Myocyte (in vitro differentiated cells): ENCODE measurements around the gene TNFSF8. TPM values are rescaled to one million over a fixed set of nuclear protein-coding genes. Genes with fewer than 3 reads are reported as not detected.
A peak's percentile ranks its signal among the peaks of the same experiment; 100 is the strongest.

Source experiments
- DNase-seq: peaks from one replicate; pipeline ENCODE4 v3.0.0-alpha.2; 2012; ENCODE audit warnings: low read depth
- total RNA-seq: library from RNA; depleted of rRNA; stranded (reverse); fragments of >200 nt; gene quantifications from 2 replicates; pipeline ENCODE4 v1.2.3, GENCODE V29; 2014

TNFSF8 gene
- total RNA-seq, 1 donor from 2014 or later: not detected

DNA sequence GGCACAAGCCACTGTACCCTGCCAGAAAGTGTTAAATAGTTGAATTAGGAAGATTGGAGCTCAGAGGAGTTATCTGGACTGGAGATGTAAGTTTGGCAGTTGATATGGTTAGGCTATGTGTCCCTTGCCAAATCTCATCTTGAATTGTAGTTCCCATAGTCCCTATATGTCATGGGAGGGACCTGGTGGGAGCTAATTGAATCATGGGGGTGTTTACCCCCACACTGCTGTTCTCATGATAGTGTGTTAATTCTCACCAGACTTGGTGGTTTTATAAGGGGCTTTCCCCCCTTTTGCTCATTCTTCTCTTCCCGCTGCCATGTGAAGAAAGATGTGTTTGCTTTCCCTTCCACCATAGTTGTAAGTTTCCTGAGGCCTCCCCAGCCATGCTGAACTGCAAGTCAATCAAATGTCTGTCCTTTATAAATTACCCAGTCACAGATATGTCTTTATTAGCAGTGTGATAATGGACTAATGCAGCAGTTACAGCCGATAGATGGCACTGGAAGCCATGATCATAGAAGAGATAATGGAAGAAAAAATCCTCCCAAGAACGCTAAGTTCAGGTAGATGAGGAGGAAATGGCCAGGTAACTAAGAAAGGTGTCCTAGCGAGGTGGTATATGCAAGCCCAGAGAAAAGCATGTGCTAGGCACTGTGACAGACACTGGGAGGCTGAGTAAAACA is 51.4 kb downstream of the TNFSF8 start:
- DNase-seq: no peak

DNA sequence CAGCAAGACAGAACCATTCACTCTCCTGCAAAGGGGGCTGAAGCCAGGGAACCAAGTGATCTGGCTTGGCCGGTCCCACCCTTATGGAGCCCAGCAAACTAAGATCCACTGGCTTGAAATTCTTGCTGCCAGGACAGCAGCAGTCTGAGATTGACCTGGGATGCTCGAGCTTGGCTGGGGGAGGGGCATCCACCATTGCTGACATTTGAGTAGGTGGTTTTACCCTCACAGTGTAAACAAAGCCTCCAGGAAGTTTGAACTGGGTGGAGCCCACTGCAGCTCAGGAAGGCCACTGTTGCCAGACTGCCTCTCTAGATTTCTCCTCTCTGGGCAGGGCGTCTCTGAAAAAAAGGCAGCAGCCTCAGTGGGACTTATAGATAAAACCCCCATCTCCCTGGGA is 60.5 kb downstream of the TNFSF8 start:
- DNase-seq: no peak

DNA sequence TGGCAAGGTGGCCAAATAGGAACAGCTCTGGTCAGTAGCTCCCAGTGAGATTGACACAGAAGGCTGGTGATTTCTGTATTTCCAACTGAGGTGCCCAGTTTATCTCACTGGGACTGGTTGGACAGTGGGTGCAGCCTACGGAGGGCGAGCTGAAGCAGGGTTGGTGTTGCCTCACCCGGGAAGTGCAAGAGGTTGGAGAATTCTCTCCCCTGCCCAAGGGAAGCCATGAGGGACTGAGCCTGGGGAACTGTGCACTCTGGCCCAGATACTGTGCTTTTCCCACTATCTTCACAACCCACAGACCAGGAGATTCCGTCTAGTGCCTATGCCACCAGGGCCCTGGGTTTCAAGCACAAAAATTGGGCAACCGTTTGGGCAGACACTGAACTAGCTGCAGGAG is 61.0 kb downstream of the TNFSF8 start:
- DNase-seq: no peak

DNA sequence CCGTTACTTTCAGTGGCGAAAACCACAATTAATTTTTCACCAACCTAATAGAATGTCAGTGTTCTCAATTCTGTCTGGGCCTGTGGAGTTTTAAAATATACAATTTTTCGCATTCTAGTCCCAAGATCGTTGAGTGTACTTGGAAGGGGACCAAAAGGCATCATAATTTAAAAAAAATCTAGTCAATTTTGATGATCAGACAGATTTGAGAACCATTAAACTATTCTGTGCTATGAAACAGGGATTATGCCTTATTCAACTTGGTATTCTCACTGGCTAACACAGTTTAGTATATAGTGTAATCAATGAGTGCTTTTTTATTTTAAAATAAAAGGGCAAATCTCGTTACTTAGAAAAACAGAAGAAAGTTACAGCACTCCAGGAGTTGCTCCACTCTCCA is 63.1 kb downstream of the TNFSF8 start:
- DNase-seq: no peak

DNA sequence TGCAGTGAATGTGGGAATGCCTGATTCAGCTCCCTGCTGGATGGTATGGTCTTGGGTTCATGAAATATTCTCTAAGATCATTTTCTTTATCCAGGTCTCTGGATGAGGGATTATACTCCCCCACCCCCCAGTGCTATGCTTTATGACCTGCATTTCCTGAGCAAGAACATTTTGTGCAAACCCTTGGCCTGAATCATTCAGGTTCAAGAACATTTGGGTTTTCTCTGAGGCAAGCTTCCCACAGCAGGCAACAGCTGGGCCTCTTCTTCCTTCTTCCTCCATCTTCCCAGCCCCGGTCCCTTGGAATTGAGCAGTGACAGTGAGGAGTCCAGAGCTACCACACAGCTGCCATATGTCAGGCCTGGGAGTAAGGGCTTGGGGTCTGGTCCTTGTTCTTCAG is 65.9 kb downstream of the TNFSF8 start:
- DNase-seq: no peak

DNA sequence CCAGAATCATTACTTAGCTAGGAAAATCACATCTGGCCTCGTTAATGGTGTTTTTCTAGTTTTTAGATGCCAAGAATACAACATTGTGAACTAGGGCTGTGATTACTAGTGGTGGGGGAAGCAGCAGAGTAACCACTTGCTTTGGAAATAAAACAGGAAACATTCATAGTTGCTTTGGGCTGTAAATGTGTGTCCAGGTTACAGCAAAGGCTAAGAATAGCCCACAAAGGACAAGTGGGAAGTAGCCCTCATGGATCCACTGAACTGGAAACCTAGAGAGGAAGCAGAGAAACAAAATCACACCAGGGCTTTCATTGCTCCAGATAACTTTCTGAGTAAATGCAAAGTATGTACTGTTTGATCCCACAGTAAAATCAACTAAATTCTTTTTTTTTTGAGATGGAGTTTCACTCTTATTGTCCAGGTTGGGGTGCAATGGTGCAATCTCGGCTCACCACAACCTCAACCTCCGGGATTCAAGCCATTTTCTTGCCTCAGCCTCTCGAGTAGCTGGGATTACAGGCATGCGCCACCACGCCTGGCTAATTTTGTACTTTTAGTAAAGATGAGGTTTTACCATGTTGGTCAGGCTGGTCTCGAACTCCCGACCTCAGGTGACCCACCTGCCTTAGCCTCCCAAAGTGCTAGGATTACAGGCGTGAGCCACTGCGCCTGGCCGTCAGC is 68.3 kb downstream of the TNFSF8 start:
- DNase-seq: peak; percentile 37

DNA sequence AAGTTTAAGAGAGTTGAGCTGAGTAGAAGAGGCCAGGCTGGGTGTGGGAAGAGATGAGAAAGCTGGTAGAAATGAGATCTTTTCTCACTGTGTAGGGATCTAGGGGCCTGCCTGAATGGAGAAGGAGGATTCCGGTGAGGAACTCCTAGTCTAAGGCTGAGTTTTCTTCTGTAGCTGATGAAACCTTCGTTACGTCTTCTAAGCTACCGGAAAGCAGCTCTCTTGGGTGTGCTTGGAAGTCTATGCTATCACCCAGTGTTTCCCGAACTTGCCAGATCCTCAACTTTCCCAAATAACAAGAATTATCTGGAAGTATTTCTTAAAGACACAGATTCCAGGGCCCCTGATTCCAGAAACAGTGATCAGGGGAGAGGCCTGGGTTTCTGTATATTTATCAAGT is 69.1 kb downstream of the TNFSF8 start:
- DNase-seq: no peak

DNA sequence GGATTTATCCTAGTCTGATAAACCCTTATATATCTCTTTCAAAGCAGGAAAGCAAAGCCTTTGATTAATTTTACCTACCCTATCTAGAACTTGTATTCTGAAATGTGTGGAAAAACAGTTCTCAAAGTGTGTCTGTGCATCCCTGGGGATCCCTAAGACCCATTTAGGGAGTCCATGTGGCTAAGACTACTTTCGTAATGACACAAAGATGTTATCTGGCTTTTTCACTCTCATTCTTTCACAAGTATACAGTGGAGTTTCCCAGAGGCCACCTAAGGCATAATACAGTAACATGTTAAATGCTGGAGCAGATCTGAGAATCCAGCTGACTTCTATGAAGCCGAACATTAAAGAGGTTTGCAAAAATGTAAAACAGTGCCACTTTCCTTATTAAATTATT is 70.2 kb downstream of the TNFSF8 start:
- DNase-seq: no peak

DNA sequence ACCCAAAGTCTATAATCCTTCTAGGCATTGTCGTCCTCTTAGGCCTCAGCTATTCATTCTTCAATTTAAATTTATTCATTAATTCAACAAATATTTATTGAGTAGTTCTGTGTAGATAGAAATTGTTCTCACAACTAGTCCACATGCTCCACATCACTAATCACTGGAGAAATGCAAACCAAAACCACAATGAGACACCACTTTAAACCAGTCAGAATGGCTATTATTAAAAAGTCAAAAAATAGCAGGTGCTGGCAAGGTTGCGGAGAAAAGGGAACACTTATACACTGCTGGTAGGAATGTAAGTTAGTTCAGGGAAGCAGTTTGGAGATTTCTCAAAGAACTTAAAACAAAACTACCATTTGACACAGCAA is 73.5 kb downstream of the TNFSF8 start:
- DNase-seq: peak; percentile 78

DNA sequence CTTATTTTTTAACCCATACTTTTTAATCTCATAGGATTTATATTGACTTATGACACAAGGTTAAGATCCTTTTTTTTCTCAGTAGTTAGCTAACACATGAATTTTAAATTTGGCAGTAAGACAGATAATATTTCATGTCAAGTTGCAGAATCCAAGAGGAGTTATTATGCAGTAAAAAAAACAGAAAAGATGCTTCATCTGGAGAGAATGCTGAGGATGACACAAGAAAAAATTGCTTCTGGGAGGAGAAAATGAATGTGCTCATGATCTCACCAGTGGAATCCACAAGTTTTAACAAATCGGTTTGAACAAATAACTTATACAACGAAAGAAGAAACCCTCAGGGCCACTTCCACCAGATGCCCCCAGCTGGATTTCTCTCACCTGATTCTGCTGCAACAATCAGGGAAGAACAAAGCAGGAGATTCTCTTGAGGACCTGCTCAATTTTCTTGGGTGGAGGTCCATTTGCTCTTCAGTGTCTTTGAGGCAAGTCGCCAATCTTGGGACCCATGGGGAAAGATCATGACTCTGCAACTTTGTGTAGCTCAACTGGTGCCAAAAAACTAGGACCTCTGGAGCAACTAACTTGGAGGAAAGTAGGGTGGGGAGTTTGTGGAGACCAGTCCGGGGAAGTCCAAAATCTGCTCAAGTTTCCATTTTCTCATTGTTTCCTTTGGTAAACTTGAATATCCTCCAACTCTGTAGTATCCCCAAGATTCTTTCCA is 74.0 kb downstream of the TNFSF8 start:
- DNase-seq: peak; percentile 59

DNA sequence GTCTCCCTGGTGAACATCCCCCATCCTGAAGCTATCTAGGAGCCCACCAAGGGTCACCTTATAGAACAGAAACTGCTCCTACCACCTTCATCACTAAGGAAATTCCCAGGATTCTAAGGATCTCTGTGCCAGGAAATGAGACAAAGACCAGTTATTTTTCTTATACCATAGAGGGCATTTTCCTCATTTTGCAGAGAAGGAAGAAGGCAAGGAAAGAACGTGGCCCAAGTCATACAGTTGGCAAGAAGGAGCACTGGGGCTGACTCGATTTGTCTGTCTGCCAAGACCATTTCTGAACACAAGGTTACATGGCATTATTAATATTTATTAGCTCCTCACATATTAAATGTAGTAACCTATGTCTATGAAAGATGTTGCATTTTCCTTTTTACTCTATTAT is 74.9 kb downstream of the TNFSF8 start:
- DNase-seq: no peak

DNA sequence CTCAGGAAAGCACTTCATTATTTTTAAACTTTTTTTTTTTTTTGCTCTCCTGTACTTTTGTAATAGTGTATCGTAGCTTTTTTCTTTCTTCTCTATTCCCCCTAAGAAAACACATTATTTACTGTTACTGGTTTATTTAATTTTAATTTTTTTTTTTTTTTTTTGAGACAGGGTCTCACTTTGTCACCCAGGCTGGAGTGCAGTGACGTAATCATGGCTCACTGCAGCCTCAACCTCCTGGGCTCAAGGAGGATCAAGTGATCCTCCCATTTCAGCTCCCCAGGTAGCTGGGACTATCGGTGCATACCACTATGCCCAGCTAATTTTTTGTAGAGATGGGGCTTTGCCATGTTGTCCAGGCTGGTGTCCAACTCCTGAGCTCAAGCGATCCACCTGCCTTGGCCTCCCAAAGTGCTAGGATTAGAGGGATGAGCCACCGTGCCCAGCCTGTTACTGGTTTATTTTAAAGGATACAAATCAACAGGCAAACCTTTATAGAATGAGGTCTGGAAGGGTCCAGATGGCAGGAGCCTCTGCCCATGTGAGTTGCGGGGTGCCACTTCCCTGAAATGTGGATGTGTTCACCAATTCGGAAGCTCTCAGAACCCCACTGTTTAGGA is 75.5 kb downstream of the TNFSF8 start:
- no peak for DNase-seq

DNA sequence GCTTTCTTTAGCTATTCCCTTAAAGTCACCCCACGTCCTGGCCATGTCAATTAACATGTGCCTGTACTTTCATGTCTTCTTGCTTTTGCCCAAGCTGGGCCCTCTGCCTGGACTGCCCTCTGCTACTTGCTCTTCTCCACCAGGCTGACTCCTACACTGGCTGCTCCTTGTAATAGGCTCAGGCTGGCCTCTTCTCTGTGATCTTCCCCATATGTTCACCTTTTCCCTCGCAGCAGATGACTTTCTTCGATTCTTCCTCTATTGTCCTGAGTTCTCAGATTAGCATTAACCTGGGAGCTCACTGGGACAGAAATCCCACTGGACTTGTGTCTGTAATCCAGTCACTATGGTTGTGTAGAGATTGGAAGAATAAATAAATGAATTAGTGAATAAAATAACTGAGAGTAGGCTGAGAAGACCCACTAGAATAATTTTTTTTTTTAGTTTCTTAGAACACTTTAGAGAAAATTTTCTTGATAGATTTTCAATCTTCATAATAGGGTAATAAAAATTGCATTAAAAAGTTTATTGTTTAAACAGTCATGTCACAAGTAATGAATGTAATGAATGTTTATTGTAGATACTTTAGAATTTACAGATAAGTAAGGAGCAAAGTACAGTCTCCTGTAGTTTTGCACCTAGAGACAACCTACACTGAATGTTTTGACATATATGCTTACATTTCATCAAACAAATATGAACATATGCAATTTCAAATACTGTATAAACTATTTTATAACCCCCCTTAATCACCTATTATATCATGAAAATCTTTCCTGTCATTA is 77.1 kb downstream of the TNFSF8 start:
- no peak for DNase-seq

DNA sequence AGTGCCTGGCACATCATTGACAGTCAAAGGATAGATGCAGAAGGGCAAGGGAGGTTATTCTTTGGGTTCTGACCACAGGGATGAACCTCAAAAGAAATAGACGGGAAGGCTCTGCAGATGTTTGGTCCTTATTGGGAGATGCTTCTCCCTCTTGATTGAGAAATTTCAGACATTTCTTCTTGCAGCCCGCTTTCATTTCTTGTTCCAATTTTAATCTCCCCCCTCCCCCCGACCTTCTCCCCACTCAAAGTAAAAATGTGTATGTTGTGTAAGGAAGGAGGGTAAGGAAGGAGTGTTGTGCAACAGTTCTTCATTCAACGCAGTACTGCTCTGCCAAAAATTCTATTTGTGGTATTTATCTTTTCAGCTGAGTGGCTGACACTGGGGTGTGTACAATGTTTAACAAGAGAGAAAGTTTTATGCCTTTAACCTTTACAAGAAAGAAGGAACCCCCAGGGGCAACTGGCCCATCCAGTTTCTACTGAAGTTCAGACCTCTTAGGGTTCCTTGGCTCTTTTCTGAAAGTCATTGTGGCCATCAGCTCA is 78.3 kb downstream of the TNFSF8 start:
- DNase-seq: no peak

DNA sequence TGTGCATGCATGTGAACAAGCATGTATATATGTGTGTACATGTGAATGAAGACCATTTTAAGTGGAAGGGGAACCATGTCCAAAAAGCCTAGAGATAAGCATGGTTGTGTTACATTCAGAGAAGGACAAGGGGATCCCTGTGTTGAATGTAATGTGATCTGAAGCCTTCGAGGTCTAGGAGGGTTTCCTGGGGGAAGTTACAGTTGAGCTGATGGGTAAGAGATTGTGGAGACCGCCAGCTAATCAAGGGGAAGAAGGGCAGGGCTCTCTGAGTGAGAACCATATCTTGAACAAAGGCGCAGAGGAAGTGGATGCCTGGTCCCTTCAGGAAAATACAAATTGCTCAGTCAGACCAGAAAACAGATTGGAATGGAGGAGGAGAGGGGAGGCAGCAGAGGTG is 79.1 kb downstream of the TNFSF8 start:
- no peak for DNase-seq

Other genes starting within 250 kb of the TNFSF8 start
- gene TEX48, start 248.4 kb downstream of the TNFSF8 start, total RNA-seq: not detected in 2 replicates
- 0.05 and 0.19 TPM in 2 replicates for gene TNFSF15, start 124.6 kb downstream of the TNFSF8 start, total RNA-seq
- gene TNC, start 187.6 kb upstream of the TNFSF8 start, total RNA-seq: 2.0 and 6.0 TPM in 2 replicates